Memory B cell (primary cell): Measurements from ENCODE around the gene RNU7-1.

Source experiments
- ATAC-seq: fragments of 150-1000 bp; cut with Tn5 transposase; 2 replicates; pipeline ENCODE4 v1.10.0; 2021; ENCODE audit warnings: low read depth, mild to moderate bottlenecking, moderate library complexity
- DNase-seq, 2 donors: peaks; one replicate each; pipeline ENCODE4 v3.0.0; 2022; ENCODE audit warnings: low spot score in 2 of 2
- H3K27ac Mint-ChIP-seq: one replicate; pipeline ENCODE4 v1.8.0; 2022; ENCODE audit warnings: mild to moderate bottlenecking, moderate library complexity, mixed read lengths
- H3K27me3 Mint-ChIP-seq: one replicate; pipeline ENCODE4 v1.8.0; 2022; ENCODE audit warnings: mixed read lengths
- H3K36me3 Mint-ChIP-seq: one replicate; pipeline ENCODE4 v1.8.0; 2022; ENCODE audit warnings: mild to moderate bottlenecking, mixed read lengths
- H3K4me1 Mint-ChIP-seq: one replicate; pipeline ENCODE4 v1.8.0; 2022; ENCODE audit warnings: mixed read lengths
- H3K4me3 Mint-ChIP-seq: one replicate; pipeline ENCODE4 v1.8.0; 2022; ENCODE audit warnings: mild to moderate bottlenecking, moderate library complexity, mixed read lengths
- H3K9me3 Mint-ChIP-seq: one replicate; pipeline ENCODE4 v1.8.0; 2022; ENCODE audit warnings: mixed read lengths

Gene RNU7-1

DNA sequence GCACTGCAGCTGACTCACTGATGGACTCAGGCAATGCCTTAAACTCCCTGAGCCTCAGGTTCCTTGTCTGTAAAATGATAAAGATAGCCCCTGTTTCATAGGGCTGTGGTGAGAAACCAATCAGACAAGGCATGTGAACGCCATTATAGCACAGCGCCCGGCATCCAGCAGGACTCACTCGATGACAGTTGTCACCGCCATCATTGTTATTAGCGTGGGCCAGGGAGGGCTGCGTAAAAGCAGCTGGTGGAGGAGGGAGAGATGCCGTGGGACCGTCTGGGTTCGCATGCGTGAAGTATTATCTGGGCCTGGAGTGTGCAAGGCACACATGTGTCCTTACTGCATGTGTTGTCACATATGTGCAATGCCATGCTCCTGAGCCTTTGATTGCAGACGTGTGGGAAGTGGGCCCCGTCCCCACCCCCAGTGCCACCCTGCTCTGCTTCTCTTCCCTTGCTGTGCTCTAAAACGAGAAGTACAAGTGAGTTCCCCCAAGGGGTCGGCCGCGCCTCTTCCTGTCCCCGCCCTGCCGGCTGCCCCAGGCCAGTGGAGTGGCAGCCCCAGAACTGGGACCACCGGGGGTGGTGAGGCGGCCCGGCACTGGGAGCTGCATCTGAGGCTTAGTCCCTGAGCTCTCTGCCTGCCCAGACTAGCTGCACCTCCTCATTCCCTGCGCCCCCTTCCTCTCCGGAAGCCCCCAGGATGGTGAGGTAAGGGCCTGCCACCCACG lies 7.4 kb downstream of the RNU7-1 start, which contains the start of gene PTPN6:
Gene PTPN6 (plus strand): TSS at position 546 of the 730 bp plus-strand sequence. CDS start 157 bp downstream, at position 703.
- Mint-ChIP-seq H3K9me3 (no peaks in the 10 kb centered on the region), H3K4me1 (peaks cover 63% of the 10 kb centered on the region), H3K27me3 (no peaks in the 10 kb centered on the region), H3K27ac (peak within 1 kb of the TSS; percentile 94), H3K4me3 (peak within 1 kb of the TSS; percentile 99), H3K36me3 (peaks cover 38% of the 10 kb centered on the region)
- ATAC-seq (peak; percentile 65), DNase-seq (peak; percentile 69 to 73)

DNA sequence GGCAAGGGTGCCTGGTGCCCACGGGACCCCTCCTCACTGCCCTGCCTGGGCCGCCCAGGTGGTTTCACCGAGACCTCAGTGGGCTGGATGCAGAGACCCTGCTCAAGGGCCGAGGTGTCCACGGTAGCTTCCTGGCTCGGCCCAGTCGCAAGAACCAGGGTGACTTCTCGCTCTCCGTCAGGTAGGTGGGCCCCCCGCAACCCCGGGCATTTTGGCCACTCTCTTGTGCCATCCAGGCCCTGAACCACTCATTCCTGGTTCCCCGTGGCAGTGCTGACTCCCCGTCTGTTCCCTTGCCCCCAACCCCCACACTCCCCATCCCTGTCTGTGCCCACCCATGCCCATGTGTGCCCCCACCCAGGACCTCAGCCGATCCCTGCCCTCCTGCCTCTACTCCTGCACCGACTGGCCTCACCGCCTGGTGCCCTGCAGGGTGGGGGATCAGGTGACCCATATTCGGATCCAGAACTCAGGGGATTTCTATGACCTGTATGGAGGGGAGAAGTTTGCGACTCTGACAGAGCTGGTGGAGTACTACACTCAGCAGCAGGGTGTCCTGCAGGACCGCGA lies 8.0 kb downstream of the RNU7-1 start:
- H3K27ac Mint-ChIP-seq = peak overlapping the region; percentile 94
- no peaks in the 10 kb centered on the region for H3K27me3 Mint-ChIP-seq
- no peaks in the 10 kb centered on the region for H3K9me3 Mint-ChIP-seq
- ATAC-seq = no peak
- peak overlapping the region; percentile 99 for H3K4me3 Mint-ChIP-seq
- DNase-seq = no peak
- H3K36me3 Mint-ChIP-seq = peaks cover 43% of the 10 kb centered on the region
- H3K4me1 Mint-ChIP-seq = peaks cover 64% of the 10 kb centered on the region

DNA sequence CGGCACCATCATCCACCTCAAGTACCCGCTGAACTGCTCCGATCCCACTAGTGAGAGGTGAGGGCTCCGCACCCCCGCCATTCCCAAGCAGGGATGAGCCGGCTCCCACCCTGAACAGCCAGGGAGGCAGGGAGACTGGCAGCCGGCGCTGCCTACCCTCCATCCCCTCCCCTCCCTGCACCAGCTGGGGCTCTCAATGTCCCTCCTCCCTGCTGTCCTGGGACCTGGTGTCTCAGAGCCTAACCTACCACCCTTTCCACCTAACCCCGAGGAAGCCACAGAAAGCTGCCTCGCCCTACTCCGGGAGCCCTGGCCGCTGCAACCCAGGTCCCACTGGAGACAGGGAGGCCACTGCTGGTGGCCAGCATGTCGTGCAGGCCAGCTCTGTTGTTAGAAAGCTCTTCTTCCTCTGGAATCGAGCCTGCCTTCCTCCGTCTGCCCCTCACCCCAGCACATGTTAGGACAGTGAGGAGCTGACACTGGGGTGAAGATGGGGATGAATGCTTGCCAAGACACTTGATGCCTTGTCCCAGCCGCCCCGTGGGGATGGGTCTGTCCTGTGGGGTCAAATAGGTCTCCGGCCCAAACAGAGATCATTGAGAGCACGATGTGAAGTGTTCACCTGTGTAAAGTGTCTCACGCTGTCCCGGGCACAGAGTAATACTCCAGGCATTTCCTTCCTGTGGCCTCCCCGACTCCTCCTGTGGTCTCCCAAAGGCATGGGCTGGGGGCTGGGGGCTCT lies 8.7 kb downstream of the RNU7-1 start:
- DNase-seq (peak in 1 of 2 donors; percentile 15), ATAC-seq (no peak)
- H3K36me3 Mint-ChIP-seq = peaks cover 49% of the 10 kb centered on the region
- H3K4me3 Mint-ChIP-seq = peak overlapping the region; percentile 99
- no peaks in the 10 kb centered on the region for H3K27me3 Mint-ChIP-seq
- peak overlapping the region; percentile 94 for H3K27ac Mint-ChIP-seq
- peaks cover 65% of the 10 kb centered on the region for H3K4me1 Mint-ChIP-seq
- H3K9me3 Mint-ChIP-seq = no peaks in the 10 kb centered on the region

DNA sequence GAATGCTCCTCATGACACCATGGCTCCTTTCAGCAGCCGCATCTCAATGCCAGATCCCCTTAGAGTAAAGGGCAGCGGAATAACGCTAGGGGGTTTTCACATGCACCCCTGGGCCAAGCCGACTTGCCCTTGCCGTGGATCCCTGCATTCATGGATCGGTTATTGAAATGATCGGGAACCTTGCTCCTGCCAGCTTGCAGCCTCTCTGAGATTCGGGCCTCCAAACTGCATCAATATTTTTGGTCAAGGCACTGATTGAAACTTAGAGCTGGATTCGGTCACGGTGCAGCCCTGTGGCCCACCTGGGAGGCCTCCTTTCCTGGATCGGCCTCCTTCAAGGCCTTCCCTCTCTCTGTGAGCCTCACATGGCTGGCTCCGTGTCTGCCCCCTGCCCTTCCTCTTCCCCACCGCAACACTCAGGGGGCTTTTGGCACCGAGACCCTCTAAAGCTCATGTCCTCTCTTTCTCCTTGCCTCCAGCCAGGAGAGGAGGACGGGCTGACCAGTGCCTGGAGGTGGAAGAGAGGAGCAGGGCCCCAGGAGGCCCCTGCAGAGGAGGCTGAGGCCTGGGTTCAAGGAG lies 9.3 kb downstream of the RNU7-1 start:
- ATAC-seq (no peak), DNase-seq (peak in 1 of 2 donors; percentile 32)
- no peaks in the 10 kb centered on the region for H3K27me3 Mint-ChIP-seq
- peak overlapping the region; percentile 99 for H3K4me3 Mint-ChIP-seq
- peaks cover 50% of the 10 kb centered on the region for H3K36me3 Mint-ChIP-seq
- H3K27ac Mint-ChIP-seq = peak overlapping the region; percentile 94
- H3K9me3 Mint-ChIP-seq = no peaks in the 10 kb centered on the region
- H3K4me1 Mint-ChIP-seq = peaks cover 65% of the 10 kb centered on the region

DNA sequence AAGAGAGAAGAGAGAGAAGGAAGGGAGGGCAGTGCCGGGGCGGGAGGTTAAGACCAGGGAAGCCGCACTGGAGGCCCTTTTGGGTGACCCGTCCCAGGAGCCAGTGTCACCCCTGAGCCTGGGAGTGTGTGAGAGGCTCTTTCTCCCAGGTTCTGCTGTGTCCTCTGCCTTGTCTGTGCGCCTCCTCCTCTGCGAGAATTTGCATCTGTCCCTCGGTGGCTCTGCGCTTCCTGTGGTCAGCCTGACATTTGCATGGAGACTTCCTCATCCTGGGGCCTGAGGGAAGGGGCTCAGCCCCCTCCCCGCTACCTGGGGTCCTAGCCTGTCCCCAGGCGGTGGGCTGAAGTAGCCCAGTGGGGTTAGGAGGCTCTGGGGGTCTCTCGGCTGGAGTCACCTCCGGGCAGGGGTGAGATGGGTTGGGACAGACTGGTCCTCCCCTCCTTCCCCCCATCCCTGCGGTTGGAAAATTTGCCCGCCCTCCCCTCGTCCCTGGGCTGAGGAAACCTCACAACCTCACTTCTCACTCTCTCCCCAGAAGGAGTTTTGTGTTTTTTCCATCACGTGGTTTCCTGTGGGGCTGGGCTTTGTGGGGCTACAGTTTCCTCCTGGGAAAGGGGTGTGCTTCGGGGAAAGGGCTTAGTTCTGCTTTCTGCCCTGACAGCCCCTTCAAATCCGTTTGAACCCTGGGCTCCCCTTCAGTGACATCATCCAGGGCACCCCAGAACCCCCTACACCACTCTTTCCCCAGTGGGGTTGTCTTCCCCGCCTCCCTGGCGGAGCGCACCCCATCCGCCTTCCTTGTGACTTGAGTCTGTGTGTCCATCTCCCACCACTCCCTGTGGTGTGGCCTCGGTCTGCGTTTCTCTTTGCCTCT lies 10.1 kb downstream of the RNU7-1 start:
- ATAC-seq (peak; percentile 61), DNase-seq (peak; percentile 59 to 72)
- H3K36me3 Mint-ChIP-seq = peaks cover 53% of the 10 kb centered on the region
- H3K4me1 Mint-ChIP-seq = peaks cover 67% of the 10 kb centered on the region
- H3K27ac Mint-ChIP-seq = peak overlapping the region; percentile 94
- peak overlapping the region; percentile 99 for H3K4me3 Mint-ChIP-seq
- H3K9me3 Mint-ChIP-seq = no peaks in the 10 kb centered on the region
- no peaks in the 10 kb centered on the region for H3K27me3 Mint-ChIP-seq

DNA sequence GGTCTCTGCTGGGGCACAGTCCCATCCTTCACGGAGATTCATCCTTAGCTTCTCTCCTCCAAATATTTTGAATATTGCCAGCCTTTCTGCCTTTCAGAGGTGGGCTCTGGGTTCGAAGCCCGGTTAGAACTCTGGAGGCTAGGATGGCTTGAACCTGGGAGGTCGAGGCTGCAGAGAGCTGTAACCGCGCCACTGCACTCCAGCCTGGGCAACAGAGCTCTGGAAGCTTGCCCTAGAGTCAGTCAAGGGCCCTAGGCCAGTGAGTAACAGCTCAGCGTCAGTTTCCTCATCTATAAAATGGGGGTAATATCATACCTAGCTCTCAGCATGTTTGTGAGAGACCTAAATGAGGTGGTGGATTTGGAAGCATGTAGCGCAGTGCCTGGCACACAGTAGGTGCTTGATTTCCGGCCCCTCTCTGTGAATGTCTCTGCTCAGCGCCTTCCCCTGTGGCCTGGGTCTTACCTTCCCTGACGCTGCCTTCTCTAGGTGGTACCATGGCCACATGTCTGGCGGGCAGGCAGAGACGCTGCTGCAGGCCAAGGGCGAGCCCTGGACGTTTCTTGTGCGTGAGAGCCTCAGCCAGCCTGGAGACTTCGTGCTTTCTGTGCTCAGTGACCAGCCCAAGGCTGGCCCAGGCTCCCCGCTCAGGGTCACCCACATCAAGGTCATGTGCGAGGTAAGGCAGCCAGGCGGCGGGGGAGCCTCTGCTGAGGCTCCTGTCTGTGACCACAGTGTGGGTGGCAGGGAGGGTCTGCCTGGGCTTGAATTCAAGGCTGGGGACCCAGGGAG lies 10.9 kb downstream of the RNU7-1 start:
- peak overlapping the region; percentile 99 for H3K4me3 Mint-ChIP-seq
- peak overlapping the region; percentile 94 for H3K27ac Mint-ChIP-seq
- no peaks in the 10 kb centered on the region for H3K27me3 Mint-ChIP-seq
- peaks cover 68% of the 10 kb centered on the region for H3K4me1 Mint-ChIP-seq
- peaks cover 59% of the 10 kb centered on the region for H3K36me3 Mint-ChIP-seq
- DNase-seq = peak in 1 of 2 donors; percentile 17
- ATAC-seq = no peak
- H3K9me3 Mint-ChIP-seq = no peaks in the 10 kb centered on the region

DNA sequence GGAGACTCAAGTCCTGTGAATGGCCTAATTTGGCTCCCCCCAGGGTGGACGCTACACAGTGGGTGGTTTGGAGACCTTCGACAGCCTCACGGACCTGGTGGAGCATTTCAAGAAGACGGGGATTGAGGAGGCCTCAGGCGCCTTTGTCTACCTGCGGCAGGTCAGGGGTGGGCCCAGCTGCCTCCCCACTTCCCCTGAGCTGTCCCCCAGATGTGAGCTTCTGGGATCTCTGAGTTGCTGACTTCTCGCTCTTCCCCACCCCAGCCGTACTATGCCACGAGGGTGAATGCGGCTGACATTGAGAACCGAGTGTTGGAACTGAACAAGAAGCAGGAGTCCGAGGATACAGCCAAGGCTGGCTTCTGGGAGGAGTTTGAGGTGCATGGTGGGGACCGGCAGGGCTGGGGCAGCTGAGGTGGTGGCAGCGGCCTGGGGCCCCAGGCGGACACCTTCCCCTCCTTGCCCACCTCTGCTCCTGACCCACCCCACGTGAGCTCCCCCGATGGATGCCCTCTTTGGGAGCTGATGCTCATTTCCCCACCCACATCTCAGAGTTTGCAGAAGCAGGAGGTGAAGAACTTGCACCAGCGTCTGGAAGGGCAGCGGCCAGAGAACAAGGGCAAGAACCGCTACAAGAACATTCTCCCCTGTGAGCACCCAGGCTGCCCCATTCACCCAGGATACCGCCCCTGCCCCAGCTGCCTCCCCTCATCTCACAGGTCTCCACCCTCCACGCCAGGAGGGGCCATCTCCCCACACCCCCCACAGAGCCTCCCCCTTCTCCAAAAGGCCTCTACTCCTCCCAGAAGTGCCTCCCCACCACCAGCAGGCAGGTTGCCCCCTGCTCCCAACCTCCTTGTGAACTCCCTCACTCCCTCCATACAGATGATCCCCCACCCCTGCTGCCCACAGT lies 11.7 kb downstream of the RNU7-1 start:
- ATAC-seq (no peak), DNase-seq (peak in 1 of 2 donors; percentile 18)
- Mint-ChIP-seq H3K27ac (peak overlapping the region; percentile 94), H3K36me3 (peaks cover 60% of the 10 kb centered on the region), H3K27me3 (no peaks in the 10 kb centered on the region), H3K9me3 (no peaks in the 10 kb centered on the region), H3K4me1 (peaks cover 61% of the 10 kb centered on the region), H3K4me3 (peak overlapping the region; percentile 99)

DNA sequence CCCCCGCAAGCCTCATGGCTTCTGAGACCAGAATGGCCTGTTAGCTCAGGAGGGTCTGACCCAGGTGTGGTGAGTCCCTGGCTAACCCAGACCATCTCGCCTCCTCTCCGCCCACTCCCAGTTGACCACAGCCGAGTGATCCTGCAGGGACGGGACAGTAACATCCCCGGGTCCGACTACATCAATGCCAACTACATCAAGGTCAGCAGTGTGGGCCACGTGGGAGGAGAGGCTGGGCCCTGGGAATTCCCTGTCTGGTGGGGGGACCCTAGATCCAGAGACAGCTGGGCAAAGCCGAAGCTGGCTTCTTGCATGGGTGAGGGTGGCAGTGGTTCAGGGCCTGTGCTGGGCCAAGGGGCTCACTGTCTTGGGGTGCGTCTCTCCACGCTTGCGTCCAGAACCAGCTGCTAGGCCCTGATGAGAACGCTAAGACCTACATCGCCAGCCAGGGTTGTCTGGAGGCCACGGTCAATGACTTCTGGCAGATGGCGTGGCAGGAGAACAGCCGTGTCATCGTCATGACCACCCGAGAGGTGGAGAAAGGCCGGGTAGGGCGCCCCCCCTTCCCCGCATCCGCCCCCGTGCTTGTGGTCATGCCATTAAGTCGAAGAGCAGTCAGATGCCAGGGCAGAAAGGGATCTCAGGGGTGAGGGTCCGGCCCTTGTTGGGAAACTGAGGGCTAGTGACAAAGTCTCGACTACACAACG lies 12.6 kb downstream of the RNU7-1 start:
- Mint-ChIP-seq H3K9me3 (no peaks in the 10 kb centered on the region), H3K27me3 (no peaks in the 10 kb centered on the region), H3K4me1 (peaks cover 62% of the 10 kb centered on the region), H3K27ac (peak overlapping the region; percentile 94), H3K4me3 (peak overlapping the region; percentile 99), H3K36me3 (peaks cover 67% of the 10 kb centered on the region)
- DNase-seq = peak in 1 of 2 donors; percentile 22
- ATAC-seq = no peak

DNA sequence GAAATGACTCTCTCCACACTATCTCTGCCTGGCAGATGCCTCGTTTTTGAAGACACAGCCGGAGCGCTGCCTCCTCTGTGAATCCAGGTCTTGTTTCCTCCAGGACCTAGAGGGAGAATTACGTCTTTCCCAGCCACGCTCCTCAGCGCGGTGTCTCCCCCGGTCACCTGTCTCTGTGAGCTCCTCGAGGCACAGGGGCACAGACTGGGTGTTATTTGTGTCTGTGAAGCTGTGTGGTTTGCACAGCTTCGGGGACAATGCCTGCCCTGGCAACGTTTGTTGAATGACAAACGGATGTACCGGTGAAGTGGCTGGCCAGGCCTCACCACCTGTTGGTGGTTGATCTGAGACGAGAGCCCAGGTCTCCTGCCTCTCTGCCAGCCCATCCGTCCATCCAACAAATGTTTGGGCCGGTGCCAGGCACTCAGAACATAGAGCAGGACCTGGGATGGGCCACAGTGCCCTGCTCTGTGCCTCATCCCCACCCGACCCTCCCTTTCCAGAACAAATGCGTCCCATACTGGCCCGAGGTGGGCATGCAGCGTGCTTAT lies 13.6 kb downstream of the RNU7-1 start:
- Mint-ChIP-seq H3K36me3 (peaks cover 63% of the 10 kb centered on the region), H3K4me3 (peak overlapping the region; percentile 99), H3K27ac (peak overlapping the region; percentile 94), H3K4me1 (peaks cover 72% of the 10 kb centered on the region), H3K27me3 (no peaks in the 10 kb centered on the region), H3K9me3 (no peaks in the 10 kb centered on the region)
- peak in 1 of 2 donors; percentile 20 for DNase-seq
- ATAC-seq = no peak

DNA sequence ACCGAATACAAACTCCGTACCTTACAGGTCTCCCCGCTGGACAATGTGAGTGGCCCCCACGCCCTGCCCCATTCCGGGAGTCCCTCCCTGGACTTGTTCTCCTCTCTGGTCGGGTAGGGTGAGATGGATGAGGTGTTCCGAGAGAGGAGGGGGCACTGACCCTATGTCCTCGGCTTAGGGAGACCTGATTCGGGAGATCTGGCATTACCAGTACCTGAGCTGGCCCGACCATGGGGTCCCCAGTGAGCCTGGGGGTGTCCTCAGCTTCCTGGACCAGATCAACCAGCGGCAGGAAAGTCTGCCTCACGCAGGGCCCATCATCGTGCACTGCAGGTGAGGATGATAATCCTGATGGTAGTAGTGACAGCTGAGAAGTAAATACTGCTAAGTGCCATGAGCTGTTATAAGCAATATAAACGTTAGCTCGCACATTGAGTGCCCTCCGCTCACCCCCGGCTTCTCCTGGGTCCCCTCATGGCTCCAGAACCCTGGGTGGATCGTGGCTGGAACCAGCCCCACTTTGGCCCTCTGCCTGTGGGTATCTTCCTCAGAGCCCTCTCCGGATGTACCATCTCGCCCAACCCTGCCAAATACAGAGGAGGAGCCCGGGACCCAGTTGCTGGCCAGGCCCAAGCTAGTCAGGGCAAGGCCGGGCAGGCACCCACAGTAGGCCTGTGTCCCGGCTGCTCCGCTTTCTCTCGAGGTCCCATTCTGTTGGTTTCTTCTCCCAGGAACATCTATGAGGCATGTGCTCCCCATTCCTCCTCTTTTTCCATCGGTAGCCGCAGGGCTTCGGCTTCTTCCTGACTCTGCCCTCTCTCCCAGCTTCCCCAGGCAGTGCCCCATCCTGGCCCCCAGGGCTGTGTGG lies 14.4 kb downstream of the RNU7-1 start:
- peaks cover 79% of the 10 kb centered on the region for H3K4me1 Mint-ChIP-seq
- peak overlapping the region; percentile 94 for H3K27ac Mint-ChIP-seq
- peaks cover 56% of the 10 kb centered on the region for H3K36me3 Mint-ChIP-seq
- DNase-seq = peak in 1 of 2 donors; percentile 50
- H3K9me3 Mint-ChIP-seq = no peaks in the 10 kb centered on the region
- peak overlapping the region; percentile 89 for H3K4me3 Mint-ChIP-seq
- no peaks in the 10 kb centered on the region for H3K27me3 Mint-ChIP-seq
- no peak for ATAC-seq
